HG02840 (cell line): ENCODE results near the gene ITPKB.
A peak's percentile ranks its signal among the peaks of the same experiment; 100 is the strongest.
"Not testable (repeated sequence)": the region's sequence is repeated elsewhere in the genome, so short reads cannot be mapped to it uniquely, and the experiment has no call there.

ENCODE experiments used
- ATAC-seq: cut with Tn5 transposase; IDR thresholded peaks from one replicate; pipeline ENCODE4 v1.9.1; 2021; ENCODE audit warnings: mild to moderate bottlenecking, moderate library complexity, moderate number of reproducible peaks; ENCODE audit not compliant: unreplicated experiment, low FRiP score

ITPKB gene

GRCh38 chr1:226738995-226739695, at the start of gene ITPKB:
Gene ITPKB (minus strand): TSS chr1:226739282. CDS start chr1:226737458, 1,824 bp downstream.
- ATAC-seq, result no peak

GRCh38 chr1:226787638-226788037, 48.6 kb upstream of the ITPKB start:
- ATAC-seq, result no peak

- no peak for ATAC-seq
Measured at GRCh38 chr1:226787071-226787470, 48.0 kb upstream of the ITPKB start.

GRCh38 chr1:226786550-226786949, 47.5 kb upstream of the ITPKB start:
- ATAC-seq, result peak; percentile 75

- ATAC-seq, result no peak
Measured at GRCh38 chr1:226785805-226786204, 46.7 kb upstream of the ITPKB start.

GRCh38 chr1:226784081-226785049, 45.3 kb upstream of the ITPKB start:
- ATAC-seq, result no peak

- ATAC-seq, result no peak
Measured at GRCh38 chr1:226782845-226783601, 43.9 kb upstream of the ITPKB start.

GRCh38 chr1:226781937-226782609, 43.0 kb upstream of the ITPKB start:
- no peak for ATAC-seq

GRCh38 chr1:226779561-226779960, 40.5 kb upstream of the ITPKB start:
- ATAC-seq, result no peak

- ATAC-seq, result no peak
Measured at GRCh38 chr1:226778657-226779058, 39.6 kb upstream of the ITPKB start.

- ATAC-seq, result no peak
Measured at GRCh38 chr1:226776975-226777374, 37.9 kb upstream of the ITPKB start.

- ATAC-seq, result no peak
Measured at GRCh38 chr1:226776066-226776465, 37.0 kb upstream of the ITPKB start.

GRCh38 chr1:226772446-226773139, 33.5 kb upstream of the ITPKB start:
- no peak for ATAC-seq

GRCh38 chr1:226767170-226767569, 28.1 kb upstream of the ITPKB start:
- not testable (repeated sequence) for ATAC-seq

GRCh38 chr1:226766565-226766964, 27.5 kb upstream of the ITPKB start:
- ATAC-seq, result no peak

- no peak for ATAC-seq
Measured at GRCh38 chr1:226764533-226764932, 25.5 kb upstream of the ITPKB start.

GRCh38 chr1:226763905-226764264, 24.8 kb upstream of the ITPKB start:
- ATAC-seq, result no peak

- ATAC-seq, result no peak
Measured at GRCh38 chr1:226762988-226763904, 24.2 kb upstream of the ITPKB start.

GRCh38 chr1:226762055-226762454, 23.0 kb upstream of the ITPKB start:
- ATAC-seq, result no peak
